Left lung (tissue), 14 donors: ENCODE data around the gene PMS1. TPM values are rescaled to one million over a fixed set of nuclear protein-coding genes. Genes with fewer than 3 reads are reported as not detected.
"Not testable (repeated sequence)": the region's sequence is repeated elsewhere in the genome, so short reads cannot be mapped to it uniquely, and the experiment has no call there.

Experiments used
- ATAC-seq: fragments of 200-7000 bp; cut with Tn5 transposase; one replicate; pipeline ENCODE4 v1.9.1; 2020; ENCODE audit warnings: moderate library complexity
- DNase-seq, 4 donors: peaks; one replicate each; pipeline ENCODE4 v3.0.0-alpha.2; 2013 to 2020
- H3K27ac ChIP-seq, 2 donors: fragments of 200-600 bp; sonication (generic) in 1 of 2; one replicate each; pipeline versions ENCODE4 v1.5.0 to v1.8.0; 2020 to 2021
- H3K27me3 ChIP-seq, 2 donors: fragments of 200-600 bp; sonication (generic) in 1 of 2; one replicate each; pipeline versions ENCODE4 v1.5.0 to v1.8.0; 2020 to 2021
- H3K36me3 ChIP-seq, 2 donors: fragments of 200-600 bp; sonication (generic) in 1 of 2; one replicate each; pipeline versions ENCODE4 v1.5.0 to v1.8.0; 2020 to 2021
- H3K4me1 ChIP-seq, 2 donors: fragments of 200-600 bp; one replicate each; pipeline ENCODE4 v1.8.0; 2021
- H3K4me3 ChIP-seq, 2 donors: fragments of 200-600 bp; sonication (generic) in 1 of 2; one replicate each; pipeline versions ENCODE4 v1.5.0 to v1.8.0; 2020 to 2021; ENCODE audit warnings: mild to moderate bottlenecking in 1 of 2
- H3K9me3 ChIP-seq, 2 donors: fragments of 200-600 bp; sonication (generic) in 1 of 2; one replicate each; pipeline versions ENCODE4 v1.5.0 to v1.8.0; 2020 to 2021
- intact Hi-C, 2 donors: fragments of 100-400 bp; cut with DNase I; formaldehyde crosslinking; loops; one replicate each; pipeline versions ENCODE4 v1.11.2 to v1.14.2; 2022
- long read RNA-seq, 12 donors: library from polyadenylated mRNA in 2 of 12; unstranded in 2 of 12; transcript quantifications; one replicate each; pipeline ENCODE4 v2.0.0 and lab custom pipeline, GENCODE V29; 2019 to 2026
- polyA plus RNA-seq, 6 donors: library from polyadenylated mRNA; unstranded; fragments of 120-200 nt; gene quantifications; one replicate each; pipeline ENCODE4 v1.2.1, GENCODE V29; 2013; ENCODE audit not compliant: insufficient read length in 6 of 6
- total RNA-seq, 2 donors: library from RNA; stranded (reverse); fragmentation: NEBNext Ultra II Directional; extraction: Animal tissue kit (Norgen Biotek cat#: 25700); gene quantifications; one replicate each; pipeline ENCODE4 v1.2.1, GENCODE V29; 2021
- TF ChIP-seq, protein P1 (sequence below), 2 donors: fragments of 200-600 bp; sonication (generic) in 1 of 2; IDR thresholded peaks; one replicate each; pipeline versions ENCODE4 v1.5.0 to v1.8.0; 2021; ENCODE audit warnings: antibody characterized with exemption in 2 of 2
- donor health status: DM: no; HTN: yes; CAD: no.
- donor health status: DM: no; HTN: no; CAD: no.

Gene PMS1
- total RNA-seq (10 to 100 TPM; 25.4 to 28.4 TPM), polyA plus RNA-seq (10 to 100 TPM; 41.6 to 51.6 (median 46.4) TPM)
- long read RNA-seq, donor 1, transcript PMS1-205 (4 exons, 1,882 nt) = major isoform, 5 of 8 reads
- long read RNA-seq, donor 1, partial matches to known transcripts = 0 of 8 reads
- long read RNA-seq, donor 1, other reads (novel, unspliced or antisense) = 0 of 8 reads
- long read RNA-seq, donor 2, partial matches to known transcripts = 0 of 4 reads
- long read RNA-seq, donor 2, other reads (novel, unspliced or antisense) = 0 of 4 reads
- long read RNA-seq, donor 3, partial matches to known transcripts = 0 of 2 reads
- long read RNA-seq, donor 3, other reads (novel, unspliced or antisense) = 0 of 2 reads
- long read RNA-seq, donor 4, partial matches to known transcripts = 5 of 10 reads
- long read RNA-seq, donor 4, other reads (novel, unspliced or antisense) = 5 of 10 reads
- long read RNA-seq, donor 5, partial matches to known transcripts = 80 of 101 reads
- long read RNA-seq, donor 5, other reads (novel, unspliced or antisense) = 17 of 101 reads
- long read RNA-seq, donor 6, transcript PMS1-213 (13 exons, 3,225 nt) = major isoform, 5 of 7 reads
- long read RNA-seq, donor 6, partial matches to known transcripts = 0 of 7 reads
- long read RNA-seq, donor 6, other reads (novel, unspliced or antisense) = 0 of 7 reads
- long read RNA-seq, donor 7, transcript PMS1-213 (13 exons, 3,225 nt) = major isoform, 7 of 8 reads
- long read RNA-seq, donor 7, partial matches to known transcripts = 0 of 8 reads
- long read RNA-seq, donor 7, other reads (novel, unspliced or antisense) = 0 of 8 reads
- long read RNA-seq, donor 8, partial matches to known transcripts = 6 of 12 reads
- long read RNA-seq, donor 8, other reads (novel, unspliced or antisense) = 0 of 12 reads
- long read RNA-seq, donor 9, partial matches to known transcripts = 0 of 1 reads
- long read RNA-seq, donor 9, other reads (novel, unspliced or antisense) = 0 of 1 reads
- long read RNA-seq, donor 10, partial matches to known transcripts = 3 of 4 reads
- long read RNA-seq, donor 10, other reads (novel, unspliced or antisense) = 1 of 4 reads
- long read RNA-seq, donor 11, partial matches to known transcripts = 0 of 3 reads
- long read RNA-seq, donor 11, other reads (novel, unspliced or antisense) = 0 of 3 reads
- long read RNA-seq, donor 12, partial matches to known transcripts = 0 of 3 reads
- long read RNA-seq, donor 12, other reads (novel, unspliced or antisense) = 0 of 3 reads

DNA sequence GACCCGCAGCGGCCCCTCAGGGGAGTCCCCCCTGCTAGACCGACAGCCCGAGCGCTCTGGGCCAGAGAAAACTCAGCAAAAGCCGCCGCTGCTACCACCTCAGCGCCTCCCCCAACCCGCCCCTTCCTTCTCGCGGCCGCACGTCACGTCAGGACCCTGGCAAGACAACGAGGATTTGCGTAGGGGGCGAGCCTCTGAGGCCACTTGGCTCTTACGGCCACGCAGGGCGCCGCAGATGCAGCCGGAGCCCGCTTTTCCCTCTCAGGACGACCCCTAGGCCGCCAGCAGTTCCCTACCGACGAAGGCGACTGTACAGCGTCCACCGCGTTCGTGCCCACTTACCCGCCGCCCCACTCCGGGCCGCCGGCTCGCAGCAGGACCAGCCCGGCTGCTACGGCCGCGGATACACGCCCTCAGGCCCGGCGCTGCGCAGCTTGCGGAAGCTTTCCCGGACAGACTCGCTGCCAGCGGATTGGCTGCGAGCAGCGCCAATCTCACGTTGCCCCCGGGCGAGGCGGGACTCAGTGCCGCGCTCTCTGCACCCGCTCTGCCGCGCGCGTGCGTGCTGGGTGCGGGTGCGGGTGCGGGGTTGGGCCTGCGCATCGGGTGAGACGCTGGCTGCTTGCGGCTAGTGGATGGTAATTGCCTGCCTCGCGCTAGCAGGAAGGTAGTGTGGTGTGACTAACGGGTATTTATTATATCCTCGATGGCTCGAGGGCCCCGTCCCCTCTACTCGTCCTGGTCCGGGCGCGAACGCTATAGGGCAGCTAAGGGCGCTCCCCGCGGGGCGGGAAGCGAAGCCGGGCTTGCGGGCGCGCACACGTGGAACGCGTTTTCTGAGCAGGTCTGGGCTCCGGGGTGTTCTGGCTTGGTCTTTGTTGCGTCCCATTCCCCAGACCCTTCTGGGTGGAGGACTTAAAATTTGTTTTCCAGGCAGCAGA, at the start of gene PMS1, which contains the start of gene ORMDL1:
Gene PMS1 (plus strand): TSS at position 524 of the 941 bp plus-strand sequence. CDS start 7,360 bp downstream, outside the sequence.
Gene ORMDL1 (minus strand): TSS at position 413 of the 941 bp plus-strand sequence. CDS start 1,744 bp downstream, outside the sequence.
- H3K9me3 ChIP-seq = no peaks in the 10 kb centered on the region
- H3K36me3 ChIP-seq = peaks cover 0 to 23% of the 10 kb centered on the region in 2 donors
- H3K4me1 ChIP-seq = peaks cover 7 to 49% of the 10 kb centered on the region in 2 donors
- peak within 1 kb of the TSS; percentile 95 to 97 for H3K27ac ChIP-seq
- peak within 1 kb of the TSS; percentile 61 to 79 for H3K4me3 ChIP-seq
- peak; percentile 96 to 99 (median 98) for DNase-seq
- intact Hi-C loops = no loop called here
- H3K27me3 ChIP-seq = no peaks in the 10 kb centered on the region
- ATAC-seq = peak; percentile 99
- TF ChIP-seq, protein P1, sequence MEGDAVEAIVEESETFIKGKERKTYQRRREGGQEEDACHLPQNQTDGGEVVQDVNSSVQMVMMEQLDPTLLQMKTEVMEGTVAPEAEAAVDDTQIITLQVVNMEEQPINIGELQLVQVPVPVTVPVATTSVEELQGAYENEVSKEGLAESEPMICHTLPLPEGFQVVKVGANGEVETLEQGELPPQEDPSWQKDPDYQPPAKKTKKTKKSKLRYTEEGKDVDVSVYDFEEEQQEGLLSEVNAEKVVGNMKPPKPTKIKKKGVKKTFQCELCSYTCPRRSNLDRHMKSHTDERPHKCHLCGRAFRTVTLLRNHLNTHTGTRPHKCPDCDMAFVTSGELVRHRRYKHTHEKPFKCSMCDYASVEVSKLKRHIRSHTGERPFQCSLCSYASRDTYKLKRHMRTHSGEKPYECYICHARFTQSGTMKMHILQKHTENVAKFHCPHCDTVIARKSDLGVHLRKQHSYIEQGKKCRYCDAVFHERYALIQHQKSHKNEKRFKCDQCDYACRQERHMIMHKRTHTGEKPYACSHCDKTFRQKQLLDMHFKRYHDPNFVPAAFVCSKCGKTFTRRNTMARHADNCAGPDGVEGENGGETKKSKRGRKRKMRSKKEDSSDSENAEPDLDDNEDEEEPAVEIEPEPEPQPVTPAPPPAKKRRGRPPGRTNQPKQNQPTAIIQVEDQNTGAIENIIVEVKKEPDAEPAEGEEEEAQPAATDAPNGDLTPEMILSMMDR (IDR thresholded peaks at IDR 0.05) = no peak

DNA sequence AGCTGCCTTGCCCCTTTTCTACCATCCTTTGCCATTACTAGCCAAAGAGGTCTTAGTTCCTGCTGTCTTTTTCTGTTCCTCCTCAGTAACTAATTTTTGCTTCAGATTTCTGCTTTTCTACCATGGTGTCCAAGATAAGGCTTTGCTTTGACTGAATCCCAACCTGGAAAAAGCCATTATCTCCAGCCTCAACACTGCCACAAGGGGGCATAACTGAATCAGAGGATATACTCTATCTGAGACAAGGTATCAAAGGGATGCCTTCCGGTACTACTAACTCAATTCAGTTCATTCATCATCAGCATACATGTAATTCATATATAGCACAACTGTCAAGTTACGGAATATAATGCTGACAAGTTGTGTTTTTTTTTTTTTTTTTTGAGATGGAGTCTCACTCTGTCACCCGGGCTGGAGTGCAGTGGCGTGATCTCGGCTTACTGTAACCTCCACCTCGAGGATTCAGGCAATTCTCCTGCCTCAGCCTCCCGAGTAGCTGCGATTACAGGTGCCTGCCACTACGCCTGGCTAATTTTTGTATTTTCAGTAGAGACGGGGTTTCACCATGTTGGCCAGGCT, 33.1 kb upstream of the PMS1 start:
- peak; percentile 73 for ATAC-seq
- peak in 1 of 4 donors; percentile 9 for DNase-seq
- H3K4me1 ChIP-seq = no peaks in the 10 kb centered on the region
- TF ChIP-seq, protein P1 (IDR thresholded peaks at IDR 0.05) = peak; percentile 34
- no peak overlapping the region for H3K27ac ChIP-seq
- no peaks in the 10 kb centered on the region for H3K27me3 ChIP-seq
- intact Hi-C loops = no loop called here
- H3K4me3 ChIP-seq = no peak overlapping the region
- no peaks in the 10 kb centered on the region for H3K9me3 ChIP-seq
- H3K36me3 ChIP-seq = peaks cover 0 to 49% of the 10 kb centered on the region in 2 donors

DNA sequence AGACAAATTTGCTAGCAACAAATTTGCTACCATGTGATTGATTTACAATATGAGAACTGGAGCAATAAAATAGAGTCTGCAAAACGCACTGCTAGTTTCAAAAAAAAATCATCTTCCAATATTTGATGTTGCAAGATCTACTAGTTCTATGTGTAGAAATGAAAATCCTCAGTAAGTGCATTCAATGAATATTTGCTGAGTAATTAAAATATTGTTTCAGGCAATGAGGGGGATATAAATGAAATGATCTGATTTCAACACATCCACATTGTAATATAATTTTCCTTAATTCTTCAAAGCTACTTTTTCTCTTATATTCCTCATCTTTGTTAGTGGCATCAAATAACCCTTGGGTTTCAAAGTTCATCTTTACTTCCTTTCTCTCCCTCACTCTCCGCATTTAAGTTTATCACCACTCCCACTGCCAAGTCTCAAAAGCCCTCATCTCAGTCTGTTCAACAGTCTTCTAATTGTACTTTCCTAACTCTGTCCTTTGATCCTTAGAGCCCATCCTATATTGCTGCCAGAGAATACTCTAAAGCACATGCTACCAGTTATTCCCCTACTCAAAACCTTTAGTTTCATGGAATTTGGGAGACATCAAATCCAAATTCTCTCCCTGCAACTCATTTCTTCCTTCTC, 27.8 kb upstream of the PMS1 start:
- no peaks in the 10 kb centered on the region for H3K9me3 ChIP-seq
- peaks cover 0 to under 1% of the 10 kb centered on the region in 2 donors for H3K4me1 ChIP-seq
- H3K36me3 ChIP-seq = peaks cover 0 to 18% of the 10 kb centered on the region in 2 donors
- TF ChIP-seq, protein P1 (IDR thresholded peaks at IDR 0.05) = no peak
- no peak overlapping the region for H3K4me3 ChIP-seq
- intact Hi-C loops = no loop called here
- no peak overlapping the region for H3K27ac ChIP-seq
- no peak for ATAC-seq
- no peak for DNase-seq
- no peaks in the 10 kb centered on the region for H3K27me3 ChIP-seq

DNA sequence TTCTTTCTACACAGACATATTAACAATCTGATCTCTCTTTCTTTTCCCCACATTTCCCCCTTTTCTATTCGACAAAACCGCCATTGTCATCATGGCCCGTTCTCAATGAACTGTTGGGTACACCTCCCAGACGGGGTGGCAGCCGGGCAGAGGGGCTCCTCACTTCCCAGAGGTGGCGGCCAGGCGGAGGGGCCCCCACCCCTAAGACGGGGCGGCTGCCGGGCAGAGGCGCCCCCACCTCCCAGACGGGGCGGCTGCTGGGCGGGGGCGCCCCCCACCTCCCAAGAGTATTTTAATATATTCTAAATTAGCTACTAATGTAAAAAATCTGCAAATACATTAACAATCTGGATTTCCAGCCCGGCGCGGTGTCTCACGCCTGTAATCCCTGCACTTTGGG, 24.1 kb upstream of the PMS1 start:
- H3K9me3 ChIP-seq, H3K27ac ChIP-seq, intact Hi-C loops, ATAC-seq, H3K27me3 ChIP-seq, H3K4me3 ChIP-seq, H3K36me3 ChIP-seq, H3K4me1 ChIP-seq: not testable (repeated sequence)
- DNase-seq = peak in 1 of 4 donors; percentile 49
